ENCODE data around the gene C4orf50.
"Not testable (repeated sequence)": the region's sequence is repeated elsewhere in the genome, so short reads cannot be mapped to it uniquely, and the experiment has no call there.

The C4orf50 gene

DNA sequence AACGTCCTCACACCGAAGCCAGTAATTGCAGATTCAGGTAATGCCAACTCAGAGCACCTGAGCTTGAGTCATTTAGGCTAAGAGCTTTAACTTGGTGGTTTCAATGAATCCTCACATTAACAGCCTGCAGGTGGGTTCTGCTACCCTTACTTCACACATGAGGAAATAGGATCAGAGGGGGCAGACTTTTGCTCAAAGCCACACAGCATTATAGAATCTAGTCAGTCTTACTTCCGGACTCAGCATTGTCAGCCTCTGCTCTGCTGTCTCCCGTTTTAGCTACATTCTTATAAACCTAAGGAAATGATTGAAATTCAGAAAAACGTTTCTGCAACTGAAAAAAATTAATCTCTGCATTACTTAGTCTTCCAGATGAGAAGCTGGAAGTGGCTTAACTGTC is 6.0 kb downstream of the C4orf50 start:
- DNase-seq = no peak

DNA sequence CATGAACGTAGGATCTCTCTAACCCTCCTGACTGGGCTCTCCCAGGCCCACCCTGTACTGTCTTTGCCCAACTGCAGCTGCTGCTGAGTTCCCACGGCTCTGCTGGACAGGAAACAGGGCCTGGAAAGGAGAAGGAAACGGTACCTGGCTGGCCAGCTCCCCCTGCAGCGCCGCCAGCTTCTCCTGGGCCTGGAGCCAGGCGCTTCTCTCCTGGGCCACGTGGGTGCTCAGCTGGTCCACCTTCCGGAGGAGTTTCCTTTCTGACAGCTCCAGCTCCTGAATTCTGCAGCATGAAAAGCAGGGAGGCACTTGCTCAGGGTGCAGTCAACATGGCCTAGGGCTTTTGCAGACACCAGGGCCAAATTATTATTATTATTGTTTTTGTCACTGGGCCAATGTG is 6.5 kb downstream of the C4orf50 start:
- peak; percentile 46 for DNase-seq

DNA sequence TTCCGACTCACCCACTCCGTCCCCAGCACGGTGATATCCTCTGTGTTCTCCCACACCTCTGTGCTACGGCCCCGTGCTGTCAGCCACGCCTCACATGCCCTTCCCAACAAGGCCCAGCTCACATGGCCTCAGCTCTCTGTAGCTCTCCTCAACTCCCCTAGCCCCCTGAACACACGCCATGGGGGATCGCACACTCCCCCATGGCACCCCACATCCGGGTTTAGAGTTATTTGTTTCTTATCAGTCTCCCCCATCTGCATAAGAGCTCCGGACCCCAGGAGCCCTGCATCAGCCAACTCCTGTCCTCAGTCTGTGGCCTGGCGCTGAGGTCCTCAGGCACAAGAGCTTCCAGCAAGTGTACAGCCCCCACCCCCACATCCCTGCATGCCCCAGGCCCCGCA is 7.0 kb downstream of the C4orf50 start:
- DNase-seq = no peak

DNA sequence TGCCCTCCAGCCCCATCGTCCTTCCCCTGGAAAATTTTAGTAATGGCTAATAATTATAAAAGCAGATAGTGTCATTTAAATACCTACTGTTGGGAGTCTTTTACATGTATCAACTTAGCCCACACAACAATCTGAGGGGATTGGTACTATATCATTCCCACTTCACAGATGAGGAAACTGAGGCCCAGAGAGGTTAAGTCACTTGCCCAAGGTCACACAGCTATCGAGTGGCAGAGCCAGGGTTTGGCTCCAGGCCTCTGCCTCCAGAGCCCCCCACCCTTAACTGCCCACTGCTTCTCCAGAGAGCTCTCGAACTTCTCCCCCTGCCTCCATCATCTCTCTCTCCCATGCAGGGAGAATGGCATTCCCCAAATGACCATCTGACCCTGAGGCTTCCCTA is 7.4 kb downstream of the C4orf50 start:
- DNase-seq = no peak

DNA sequence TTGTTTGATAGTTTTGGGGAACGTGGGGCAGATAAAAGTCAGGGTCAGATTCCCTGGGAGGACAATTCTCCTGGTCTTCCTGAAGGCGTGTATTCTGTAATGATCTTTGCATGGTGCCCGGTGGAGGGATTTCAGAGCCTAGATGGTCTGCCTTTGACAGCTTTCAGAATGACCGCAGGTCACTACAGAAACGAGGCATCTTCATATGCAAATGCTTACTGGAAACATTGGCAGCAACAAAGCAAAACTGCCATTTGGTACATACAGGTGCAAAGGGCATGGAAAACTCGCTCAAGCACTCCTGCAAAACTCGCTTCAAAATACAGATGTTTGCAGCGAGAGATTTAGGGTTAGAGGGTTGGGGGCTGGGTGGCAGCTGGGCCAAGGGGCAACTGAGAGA is 8.8 kb downstream of the C4orf50 start:
- no peak for DNase-seq

DNA sequence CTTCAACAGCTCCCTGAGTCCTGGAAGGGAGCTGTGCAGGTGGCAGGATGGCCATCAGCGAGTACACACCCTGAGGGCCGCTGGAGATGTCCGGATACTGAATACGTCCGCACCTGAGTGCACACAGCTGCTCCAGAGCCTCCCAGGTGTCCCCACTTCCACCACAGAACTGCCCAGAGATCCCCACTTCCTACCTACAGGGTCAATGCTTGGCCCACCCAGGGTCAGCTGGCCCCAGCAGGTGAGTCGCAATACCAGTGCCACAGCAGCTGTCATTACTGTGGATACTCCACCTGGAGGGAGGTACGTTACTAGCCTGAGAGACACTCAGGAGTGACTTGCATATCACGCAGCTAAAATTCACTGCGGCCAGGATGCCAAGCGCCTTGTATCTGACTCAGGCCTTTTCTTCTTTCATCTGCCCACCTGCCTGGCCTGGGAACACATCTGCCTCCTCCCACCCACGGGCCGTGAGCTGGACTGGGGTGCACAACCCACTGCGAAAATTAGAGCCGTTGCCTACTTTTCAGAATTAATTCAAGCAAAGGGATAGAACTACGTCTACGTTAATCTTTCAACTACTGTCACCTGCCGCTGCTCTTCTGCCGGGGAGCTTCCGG is 9.4 kb downstream of the C4orf50 start:
- no peak for DNase-seq

DNA sequence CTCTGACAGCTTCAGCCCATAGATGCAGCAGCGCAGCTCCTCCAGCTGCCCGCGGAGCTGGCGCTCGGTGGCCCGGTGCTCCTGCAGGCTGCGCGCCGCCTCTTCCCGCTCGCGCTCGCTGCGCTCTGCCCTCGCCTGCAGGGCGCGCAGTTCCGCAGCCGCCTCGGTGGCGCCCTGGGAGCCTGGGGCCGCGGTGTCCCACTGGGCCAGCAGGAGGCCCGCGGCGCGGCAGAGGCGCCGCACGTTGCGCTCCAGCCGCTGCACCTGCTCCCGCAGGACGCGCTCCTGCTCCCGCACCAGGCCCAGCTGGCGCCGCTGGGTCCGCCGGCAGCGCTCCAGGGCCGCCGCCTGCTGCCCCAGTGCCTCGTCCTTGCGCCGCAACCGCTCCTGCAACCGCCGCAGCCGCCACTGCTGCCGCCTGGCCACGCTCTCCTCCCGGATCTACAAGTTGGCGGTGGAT is 10.1 kb downstream of the C4orf50 start:
- DNase-seq = peak; percentile 5

DNA sequence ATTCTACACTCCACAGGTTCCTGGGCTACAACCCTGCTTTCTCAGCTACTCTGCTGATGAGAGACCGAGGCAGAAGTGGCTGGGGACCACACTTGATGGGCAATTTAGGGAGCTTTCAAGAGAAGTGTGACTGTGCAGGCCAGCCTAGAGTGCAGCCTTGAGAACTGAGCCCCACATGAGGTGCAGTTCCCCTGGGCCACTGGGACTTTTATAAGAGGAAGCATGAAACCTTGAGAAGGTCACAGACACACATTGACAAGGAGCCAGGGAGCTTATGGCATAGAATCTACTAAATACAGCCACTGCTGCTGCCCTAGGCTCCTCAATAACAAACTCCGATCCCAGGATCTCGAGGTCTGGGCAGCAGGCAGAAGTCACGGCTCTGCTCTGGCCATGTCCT is 13.1 kb downstream of the C4orf50 start:
- no peak for DNase-seq

DNA sequence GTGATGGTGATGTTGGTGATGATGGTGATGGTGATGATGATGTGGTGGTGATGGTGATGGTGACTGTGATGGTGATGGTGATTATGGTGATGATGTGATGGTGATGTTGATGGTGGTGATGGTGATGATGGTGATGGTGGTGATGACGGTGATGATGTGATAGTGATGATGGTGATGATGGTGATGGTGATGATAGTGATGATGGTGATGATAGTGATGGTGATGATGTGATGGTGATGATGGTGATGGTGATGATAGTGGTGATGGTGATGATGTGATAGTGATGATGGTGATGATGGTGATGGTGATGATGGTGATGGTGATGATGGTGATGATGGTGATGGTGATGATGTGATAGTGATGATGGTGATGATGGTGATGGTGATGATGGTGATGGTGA is 14.7 kb downstream of the C4orf50 start:
- not testable (repeated sequence) for DNase-seq

DNA sequence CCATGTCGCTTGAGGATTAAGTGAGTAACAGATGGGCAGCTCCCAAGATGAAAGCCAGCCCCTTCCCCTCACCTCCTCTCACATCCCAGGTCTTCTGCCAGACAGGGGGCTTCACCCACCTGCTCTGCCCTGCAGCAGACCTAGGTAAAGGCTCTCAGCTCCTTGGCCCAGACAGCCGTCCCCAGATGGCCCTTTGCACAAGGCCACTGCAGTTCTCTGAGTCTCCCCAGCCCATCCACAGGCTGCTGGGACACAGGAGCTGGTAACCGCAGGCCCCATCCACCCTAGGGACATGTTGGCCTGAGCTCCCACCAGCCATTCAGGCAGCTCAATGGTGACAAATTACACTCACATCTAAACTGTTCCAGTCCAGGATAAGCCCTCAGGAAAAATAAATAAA is 15.3 kb downstream of the C4orf50 start:
- no peak for DNase-seq

DNA sequence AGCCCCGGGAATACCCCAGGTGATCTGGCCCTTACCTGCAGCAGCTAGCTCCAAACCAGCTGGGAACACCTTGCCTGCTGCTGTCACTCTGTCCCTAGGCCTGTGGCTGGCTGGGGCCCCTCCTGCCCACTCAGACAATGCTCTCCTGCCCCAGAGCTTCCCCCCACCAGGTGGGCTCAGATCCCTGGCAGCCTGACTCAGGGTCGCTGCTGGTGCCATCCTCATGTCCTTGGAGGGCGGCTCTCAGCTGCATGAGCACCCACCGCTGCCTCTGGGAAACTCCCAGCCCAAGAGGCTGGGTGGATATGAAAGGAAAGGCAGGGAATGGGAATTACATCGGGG is 15.8 kb downstream of the C4orf50 start:
- DNase-seq = no peak

DNA sequence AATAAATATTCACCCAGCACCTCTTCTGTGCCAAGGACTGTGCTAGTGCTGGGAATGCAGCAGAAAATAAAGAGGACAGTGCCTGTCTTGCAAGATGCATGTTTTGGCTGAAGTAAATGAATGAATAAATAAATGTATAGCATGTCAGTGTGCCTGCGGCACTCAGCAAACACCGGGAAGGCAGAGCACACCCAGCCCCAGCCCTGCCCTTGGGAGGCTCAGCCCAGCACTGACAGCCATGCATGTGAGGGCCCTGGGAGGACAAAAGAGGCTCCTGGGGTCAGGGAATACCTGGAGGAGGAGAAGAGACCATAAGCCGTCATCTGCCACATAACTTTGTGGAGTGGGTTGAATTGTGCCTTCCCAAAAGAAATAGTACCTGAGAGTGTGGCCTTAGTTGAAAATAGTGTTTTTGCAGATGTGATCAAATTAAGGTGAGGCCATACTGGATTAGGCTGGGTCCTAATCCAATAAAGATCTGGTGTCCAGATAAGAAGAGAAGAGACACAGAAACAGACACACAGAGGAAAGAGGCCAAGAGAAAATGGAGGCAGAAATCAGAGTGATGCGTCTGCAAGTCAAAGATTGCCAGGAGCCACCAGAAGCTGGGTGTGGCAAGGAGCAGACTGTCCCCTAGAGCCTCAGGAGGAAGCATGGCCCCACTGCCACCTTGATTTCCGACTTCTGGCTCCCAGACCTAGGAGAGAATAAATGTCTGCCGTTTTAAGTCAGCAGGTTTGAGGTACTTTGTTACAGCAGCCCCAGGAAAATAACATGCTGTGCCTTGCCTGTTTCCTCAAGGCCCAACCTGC is 16.3 kb downstream of the C4orf50 start:
- no peak for DNase-seq

DNA sequence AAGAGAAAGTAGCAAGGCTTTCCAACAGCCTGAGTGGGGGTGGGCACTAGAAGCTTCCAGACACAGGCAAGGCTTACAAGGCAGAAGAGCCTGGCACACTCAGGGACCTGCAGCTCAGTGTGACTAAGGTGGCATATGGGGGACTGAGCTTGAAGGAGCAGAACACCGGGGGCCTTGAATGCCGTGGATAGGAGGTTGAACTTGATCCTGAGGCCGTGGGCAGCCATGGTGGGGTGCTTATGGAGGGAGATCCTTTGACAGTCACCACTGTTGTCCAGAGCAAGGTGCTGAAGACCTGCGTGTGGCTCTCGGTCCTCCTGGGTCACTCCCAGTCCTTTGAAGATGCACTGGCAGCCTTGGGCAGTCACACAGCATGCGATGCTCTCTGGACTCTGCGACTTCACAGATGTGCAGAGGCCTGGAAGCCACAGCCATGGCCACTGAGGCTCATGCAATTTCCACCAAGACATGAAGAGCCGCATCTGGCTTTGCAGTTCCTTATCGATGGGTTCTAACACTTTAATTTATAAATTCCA is 18.3 kb downstream of the C4orf50 start:
- DNase-seq = peak; percentile 6

DNA sequence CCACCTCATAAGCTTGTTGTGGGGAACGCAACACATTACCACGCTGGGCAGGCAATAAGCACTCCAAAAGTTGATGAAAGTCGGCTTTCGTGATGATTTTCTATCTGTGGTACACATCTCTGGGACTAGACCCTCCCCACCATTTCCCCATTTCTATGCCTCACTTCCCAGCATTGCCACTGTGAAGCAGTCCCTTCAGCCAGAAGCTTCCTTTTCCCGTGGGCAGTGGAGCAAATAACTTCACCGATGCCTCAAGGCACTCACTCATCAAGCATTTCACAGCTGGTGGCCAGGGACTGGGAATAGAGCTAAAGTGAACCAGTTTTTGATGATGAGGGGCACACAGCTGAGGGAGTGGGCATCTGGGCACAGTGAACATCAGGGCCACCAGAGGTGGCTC is 18.9 kb downstream of the C4orf50 start:
- no peak for DNase-seq

DNA sequence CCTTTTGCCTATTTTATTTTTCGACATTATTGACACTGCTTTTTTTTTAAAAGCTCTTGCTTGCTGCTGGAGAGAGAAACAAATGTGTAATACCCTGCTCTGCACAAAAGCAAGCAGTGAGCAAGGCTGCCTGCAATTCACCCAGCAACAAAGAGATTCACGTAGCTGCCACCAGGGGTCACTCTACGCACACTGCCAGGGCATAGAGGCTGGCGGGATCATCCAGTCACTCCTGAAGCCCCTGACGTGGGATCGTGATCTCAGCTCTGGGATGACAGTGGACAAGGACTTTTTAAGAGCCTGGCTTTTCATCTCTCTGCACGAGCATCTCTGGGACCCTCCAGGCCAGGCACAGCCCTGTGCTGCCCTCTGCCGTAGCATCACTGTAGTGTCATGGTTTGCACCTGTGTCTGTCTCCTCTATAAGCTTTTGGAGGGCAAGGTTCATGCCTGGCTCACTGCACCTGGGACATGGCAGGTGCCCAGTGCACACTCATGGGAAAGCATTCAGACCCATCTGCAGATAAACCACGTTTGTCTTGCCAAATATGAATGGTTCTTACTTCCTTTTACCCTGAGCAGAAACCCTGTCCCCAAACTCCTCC is 19.8 kb downstream of the C4orf50 start:
- peak; percentile 68 for DNase-seq

DNA sequence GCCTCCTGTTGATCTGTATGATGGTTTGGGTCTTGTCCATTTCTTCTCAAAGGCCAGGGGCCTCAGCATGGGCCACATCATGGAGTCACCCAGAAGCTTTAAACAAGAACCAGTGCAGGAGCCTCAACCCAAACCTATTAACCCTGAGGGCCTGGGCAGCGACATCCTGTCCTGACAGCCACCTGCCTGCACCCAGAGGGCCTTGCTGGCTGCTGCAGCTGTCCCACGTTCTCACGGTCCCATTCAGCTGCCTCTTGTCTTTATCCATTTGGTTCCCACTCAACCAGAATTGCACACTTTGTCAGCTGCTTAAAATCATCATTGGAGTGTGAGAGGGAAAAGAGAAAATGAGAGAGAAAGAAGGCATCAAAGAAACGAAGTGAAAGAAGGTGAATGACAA is 21.6 kb downstream of the C4orf50 start:
- DNase-seq = no peak

DNA sequence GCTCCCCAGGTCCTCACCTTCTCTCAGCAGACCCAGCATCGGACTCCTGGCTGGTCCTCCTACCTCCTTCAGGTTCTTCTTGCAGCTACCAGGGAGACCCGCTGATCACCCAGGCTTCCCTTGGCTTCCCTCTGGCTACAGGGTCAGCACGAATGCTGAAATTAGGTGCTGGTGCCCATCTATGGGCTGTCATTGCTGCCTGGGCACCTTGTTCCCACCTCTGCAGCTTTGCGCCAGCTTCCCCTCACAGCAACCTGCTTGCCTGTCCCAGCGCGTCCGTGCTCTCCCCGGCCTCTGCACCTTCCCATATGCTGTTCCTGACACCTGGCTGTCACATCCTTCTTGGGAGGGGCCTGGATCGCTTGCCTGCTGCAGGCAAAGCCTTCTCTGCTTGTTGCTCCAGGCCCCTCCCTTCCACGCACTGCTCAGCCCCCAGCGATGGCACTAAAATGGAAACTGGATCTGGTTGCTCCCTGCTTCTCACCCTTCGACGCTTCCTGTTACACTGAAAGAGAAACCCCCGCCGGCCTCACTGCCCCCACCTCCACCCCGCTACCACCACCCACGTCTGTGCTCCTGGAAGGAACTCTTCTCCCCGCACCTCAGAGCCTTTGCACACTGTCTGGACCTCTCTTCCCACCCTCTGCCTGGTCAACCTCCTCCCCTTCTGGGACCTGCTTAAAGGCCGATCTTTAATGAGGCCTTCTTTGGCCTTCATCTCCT is 22.2 kb downstream of the C4orf50 start:
- DNase-seq = no peak

DNA sequence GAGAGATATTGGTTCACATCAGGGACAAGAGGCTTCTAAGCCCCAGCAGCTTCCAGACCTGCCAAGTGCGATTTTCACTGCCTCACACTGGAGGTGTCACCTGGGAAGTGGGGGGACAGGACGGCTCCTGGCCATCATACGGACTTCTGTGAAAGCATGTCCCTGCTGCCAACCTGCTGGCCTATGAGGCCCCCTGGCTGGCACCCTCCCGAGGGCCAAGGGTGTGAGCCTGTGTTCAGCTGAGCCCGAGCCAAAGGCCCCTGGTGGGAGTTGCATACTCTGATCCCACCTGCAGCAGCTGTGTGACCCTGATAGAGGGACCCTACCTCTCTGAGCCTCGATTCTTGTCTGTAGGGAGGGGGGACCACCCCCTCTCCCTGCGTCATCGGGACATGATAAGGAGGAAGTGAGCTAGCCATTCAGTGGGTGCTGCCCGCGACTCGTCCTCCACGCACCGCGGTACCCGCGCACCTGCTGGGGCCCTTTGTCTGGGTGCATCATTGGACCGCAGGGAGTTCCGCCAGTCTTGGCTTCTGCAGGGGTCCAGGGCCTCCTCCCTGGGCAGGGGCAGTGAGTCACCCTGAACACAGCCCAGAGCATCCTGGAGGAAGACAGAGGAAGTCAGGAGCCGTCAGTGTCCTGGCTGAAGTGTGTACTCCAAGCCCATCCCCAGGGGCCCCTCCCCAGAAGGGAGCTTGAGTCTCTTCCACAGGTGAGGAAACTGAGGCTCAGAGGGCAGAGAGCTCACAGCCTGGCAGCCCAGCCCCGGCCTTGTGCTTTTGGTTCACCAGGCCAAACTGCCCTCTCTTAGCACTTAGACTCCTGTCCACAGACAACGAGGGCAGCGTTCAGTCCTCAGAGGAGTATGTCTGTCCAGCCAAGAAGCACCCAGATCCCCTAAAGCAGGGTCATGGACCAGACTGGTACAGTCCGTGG is 24.1 kb downstream of the C4orf50 start:
- no peak for DNase-seq

DNA sequence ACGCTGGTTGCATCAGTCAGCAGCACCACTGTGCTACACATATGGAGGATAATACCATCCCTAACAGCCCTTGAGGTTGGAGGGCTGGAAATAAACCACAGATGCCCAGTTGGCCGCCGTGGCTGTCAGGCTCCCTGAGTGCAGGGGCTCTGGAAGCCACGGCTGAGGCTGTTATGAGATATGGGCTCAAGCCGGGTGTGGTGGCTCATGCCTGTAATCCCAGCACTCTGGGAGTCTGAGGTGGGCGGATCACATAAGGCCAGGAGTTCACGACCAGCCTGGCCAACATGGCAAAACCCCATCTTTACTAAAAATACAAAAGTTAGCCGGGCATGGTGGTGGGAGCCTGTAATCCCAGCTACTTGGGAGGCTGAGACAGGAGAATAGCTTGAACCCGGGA is 24.9 kb downstream of the C4orf50 start:
- not testable (repeated sequence) for DNase-seq

DNA sequence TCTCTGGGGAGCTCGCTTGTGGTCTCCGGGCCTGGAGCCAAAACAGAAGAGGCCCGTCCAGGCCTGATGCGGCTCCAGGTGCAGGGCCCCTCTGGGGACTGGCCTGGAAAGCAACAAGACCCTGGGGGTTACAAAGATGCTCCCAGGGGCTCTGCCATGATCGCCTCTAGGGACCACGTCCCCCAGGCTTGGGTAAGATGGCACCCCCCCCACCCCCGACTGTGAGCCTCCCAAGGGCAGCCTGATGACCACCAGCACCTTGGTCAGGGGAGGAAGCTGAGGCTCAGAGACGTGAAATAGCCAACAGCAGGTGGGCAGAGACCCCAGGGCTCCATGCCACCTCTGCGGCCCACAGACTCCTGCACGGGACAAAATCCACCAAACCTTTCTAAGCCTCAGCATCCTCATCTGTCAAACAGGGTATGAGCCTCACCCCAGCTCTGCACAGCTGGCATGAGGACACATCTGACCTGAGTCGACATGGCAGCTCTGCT is 25.4 kb downstream of the C4orf50 start:
- DNase-seq = no peak

DNA sequence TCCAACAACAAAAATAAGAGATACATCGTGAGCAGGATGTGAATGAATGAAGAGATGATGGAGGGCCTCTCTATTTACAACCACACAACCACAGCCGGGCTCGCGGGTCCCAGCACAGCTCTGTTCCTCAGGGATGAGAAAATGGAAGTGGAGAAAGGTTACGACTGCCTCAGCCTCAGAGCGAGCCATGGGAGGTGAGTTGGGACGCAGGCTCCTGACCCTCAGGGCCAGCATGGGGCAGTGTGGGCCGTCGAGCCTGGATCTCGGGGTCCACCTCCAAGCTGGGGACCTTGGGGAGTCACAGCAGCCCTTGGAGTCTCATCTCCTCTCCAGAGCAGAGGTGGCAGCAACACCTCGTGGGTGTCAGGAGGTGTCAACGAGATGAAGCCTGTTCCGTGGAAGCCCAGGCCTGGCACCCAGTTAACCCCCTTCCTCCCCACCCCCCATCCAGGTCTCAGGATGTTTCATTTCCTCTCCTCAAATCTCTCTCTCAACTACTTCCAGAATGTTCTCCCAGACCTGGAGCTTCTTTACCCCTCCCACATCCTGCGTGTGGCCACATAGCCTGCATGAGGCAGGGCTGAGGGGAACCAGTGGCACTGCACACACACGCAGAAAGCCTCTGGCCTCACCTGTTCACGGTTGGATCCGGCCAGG is 25.9 kb downstream of the C4orf50 start:
- DNase-seq = no peak
